HEK293 (cell line): ENCODE measurements around the gene AGAP1.

Source experiments
- TCF7L2 ChIP-seq: IDR thresholded peaks from 2 replicates; pipeline ENCODE4 v1.6.1; 2011; ENCODE audit warnings: low read depth, mild to moderate bottlenecking, inconsistent platforms, low read length, moderate library complexity, borderline replicate concordance
- YY1 ChIP-seq: fragments of 450-650 bp; formaldehyde crosslinking; IDR thresholded peaks from 2 replicates; pipeline ENCODE4 v1.5.1; 2018; ENCODE audit warnings: missing biosample characterization, missing genetic modification characterization
- ZBTB1 ChIP-seq: fragments of 450-650 bp; formaldehyde crosslinking; IDR thresholded peaks from 2 replicates; pipeline ENCODE4 v1.5.1; 2016; ENCODE audit warnings: missing biosample characterization, missing genetic modification characterization
- ZFHX2 ChIP-seq: fragments of 450-650 bp; formaldehyde crosslinking; conservative IDR thresholded peaks from 2 replicates; pipeline ENCODE4 v1.5.1; 2016; ENCODE audit warnings: missing biosample characterization, missing genetic modification characterization
- ZNF184 ChIP-seq: fragments of 450-650 bp; IDR thresholded peaks from 2 replicates; pipeline ENCODE4 v1.5.1; 2018; ENCODE audit warnings: missing biosample characterization, mild to moderate bottlenecking, missing genetic modification characterization
- ZNF324 ChIP-seq: fragments of 450-650 bp; formaldehyde crosslinking; IDR thresholded peaks from 2 replicates; pipeline ENCODE4 v1.5.1; 2016; ENCODE audit warnings: missing biosample characterization, missing genetic modification characterization
- ZNF514 ChIP-seq: fragments of 450-650 bp; formaldehyde crosslinking; IDR thresholded peaks from 2 replicates; pipeline ENCODE4 v1.5.1; 2016; ENCODE audit warnings: missing biosample characterization, missing genetic modification characterization
- ZNF776 ChIP-seq: fragments of 450-650 bp; formaldehyde crosslinking; IDR thresholded peaks from 2 replicates; pipeline ENCODE4 v1.5.0; 2017; ENCODE audit warnings: missing biosample characterization, missing genetic modification characterization, borderline replicate concordance
- TF ChIP-seq, protein P1 (sequence below): fragments of 450-650 bp; formaldehyde crosslinking; IDR thresholded peaks from 2 replicates; pipeline ENCODE4 v1.5.1; 2016; ENCODE audit warnings: missing biosample characterization, missing genetic modification characterization
- TF ChIP-seq, protein P2 (sequence below): fragments of 450-650 bp; formaldehyde crosslinking; IDR thresholded peaks from 2 replicates; pipeline ENCODE4 v1.5.1; 2016; ENCODE audit warnings: missing biosample characterization, missing genetic modification characterization
- TF ChIP-seq, protein P3 (sequence below): fragments of 450-650 bp; formaldehyde crosslinking; IDR thresholded peaks from 2 replicates; pipeline ENCODE4 v1.5.1; 2016; ENCODE audit warnings: missing biosample characterization, missing genetic modification characterization
- TF ChIP-seq, protein P4 (sequence below): fragments of 450-650 bp; formaldehyde crosslinking; IDR thresholded peaks from 2 replicates; pipeline ENCODE4 v1.5.1; 2017; ENCODE audit warnings: missing biosample characterization, missing genetic modification characterization

DNA sequence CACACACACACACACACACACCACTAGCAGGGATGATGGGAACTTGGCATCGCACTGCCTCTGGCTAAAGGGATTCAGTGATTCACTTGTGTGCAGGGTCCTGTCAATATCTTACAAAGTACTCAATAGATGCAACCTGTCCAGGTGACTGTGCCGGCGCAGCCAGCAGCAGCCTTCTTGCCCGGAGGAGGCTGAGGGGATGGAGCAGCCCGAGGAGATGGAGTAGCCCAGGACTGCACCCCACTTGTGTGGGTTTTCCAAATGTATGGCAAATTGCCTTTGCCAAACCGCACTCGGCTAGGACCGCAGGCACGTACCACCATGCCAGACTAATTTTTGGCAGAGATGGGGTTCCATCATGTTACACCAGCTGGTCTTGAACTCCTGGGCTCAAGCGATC, 643.2 kb downstream of the AGAP1 start:
- TF ChIP-seq, protein P1, sequence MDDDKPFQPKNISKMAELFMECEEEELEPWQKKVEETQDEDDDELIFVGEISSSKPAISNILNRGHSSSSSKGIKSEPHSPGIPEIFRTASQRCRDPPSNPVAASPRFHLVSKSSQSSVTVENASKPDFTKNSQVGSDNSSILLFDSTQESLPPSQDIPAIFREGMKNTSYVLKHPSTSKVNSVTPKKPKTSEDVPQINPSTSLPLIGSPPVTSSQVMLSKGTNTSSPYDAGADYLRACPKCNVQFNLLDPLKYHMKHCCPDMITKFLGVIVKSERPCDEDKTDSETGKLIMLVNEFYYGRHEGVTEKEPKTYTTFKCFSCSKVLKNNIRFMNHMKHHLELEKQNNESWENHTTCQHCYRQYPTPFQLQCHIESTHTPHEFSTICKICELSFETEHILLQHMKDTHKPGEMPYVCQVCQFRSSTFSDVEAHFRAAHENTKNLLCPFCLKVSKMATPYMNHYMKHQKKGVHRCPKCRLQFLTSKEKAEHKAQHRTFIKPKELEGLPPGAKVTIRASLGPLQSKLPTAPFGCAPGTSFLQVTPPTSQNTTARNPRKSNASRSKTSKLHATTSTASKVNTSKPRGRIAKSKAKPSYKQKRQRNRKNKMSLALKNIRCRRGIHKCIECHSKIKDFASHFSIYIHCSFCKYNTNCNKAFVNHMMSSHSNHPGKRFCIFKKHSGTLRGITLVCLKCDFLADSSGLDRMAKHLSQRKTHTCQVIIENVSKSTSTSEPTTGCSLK, result no peak
- TF ChIP-seq, protein P2, sequence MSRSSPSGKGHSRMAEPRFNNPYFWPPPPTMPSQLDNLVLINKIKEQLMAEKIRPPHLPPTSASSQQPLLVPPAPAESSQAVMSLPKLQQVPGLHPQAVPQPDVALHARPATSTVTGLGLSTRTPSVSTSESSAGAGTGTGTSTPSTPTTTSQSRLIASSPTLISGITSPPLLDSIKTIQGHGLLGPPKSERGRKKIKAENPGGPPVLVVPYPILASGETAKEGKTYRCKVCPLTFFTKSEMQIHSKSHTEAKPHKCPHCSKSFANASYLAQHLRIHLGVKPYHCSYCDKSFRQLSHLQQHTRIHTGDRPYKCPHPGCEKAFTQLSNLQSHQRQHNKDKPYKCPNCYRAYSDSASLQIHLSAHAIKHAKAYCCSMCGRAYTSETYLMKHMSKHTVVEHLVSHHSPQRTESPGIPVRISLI (tag by site-specific recombination), result no peak
- TF ChIP-seq, protein P3, sequence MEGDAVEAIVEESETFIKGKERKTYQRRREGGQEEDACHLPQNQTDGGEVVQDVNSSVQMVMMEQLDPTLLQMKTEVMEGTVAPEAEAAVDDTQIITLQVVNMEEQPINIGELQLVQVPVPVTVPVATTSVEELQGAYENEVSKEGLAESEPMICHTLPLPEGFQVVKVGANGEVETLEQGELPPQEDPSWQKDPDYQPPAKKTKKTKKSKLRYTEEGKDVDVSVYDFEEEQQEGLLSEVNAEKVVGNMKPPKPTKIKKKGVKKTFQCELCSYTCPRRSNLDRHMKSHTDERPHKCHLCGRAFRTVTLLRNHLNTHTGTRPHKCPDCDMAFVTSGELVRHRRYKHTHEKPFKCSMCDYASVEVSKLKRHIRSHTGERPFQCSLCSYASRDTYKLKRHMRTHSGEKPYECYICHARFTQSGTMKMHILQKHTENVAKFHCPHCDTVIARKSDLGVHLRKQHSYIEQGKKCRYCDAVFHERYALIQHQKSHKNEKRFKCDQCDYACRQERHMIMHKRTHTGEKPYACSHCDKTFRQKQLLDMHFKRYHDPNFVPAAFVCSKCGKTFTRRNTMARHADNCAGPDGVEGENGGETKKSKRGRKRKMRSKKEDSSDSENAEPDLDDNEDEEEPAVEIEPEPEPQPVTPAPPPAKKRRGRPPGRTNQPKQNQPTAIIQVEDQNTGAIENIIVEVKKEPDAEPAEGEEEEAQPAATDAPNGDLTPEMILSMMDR (tag by site-specific recombination), result no peak
- TF ChIP-seq YY1 (tag by site-specific recombination) (no peak), ZNF776 (tag by site-specific recombination) (no peak), ZNF184 (tag by site-specific recombination) (no peak), ZBTB1 (tag by site-specific recombination) (no peak), ZNF514 (no peak), ZNF324 (tag by site-specific recombination) (no peak), ZFHX2 (tag by site-specific recombination) (no peak), TCF7L2 (no peak)
- TF ChIP-seq, protein P4, sequence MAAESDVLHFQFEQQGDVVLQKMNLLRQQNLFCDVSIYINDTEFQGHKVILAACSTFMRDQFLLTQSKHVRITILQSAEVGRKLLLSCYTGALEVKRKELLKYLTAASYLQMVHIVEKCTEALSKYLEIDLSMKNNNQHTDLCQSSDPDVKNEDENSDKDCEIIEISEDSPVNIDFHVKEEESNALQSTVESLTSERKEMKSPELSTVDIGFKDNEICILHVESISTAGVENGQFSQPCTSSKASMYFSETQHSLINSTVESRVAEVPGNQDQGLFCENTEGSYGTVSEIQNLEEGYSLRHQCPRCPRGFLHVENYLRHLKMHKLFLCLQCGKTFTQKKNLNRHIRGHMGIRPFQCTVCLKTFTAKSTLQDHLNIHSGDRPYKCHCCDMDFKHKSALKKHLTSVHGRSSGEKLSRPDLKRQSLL (tag by site-specific recombination), result no peak
